HCT116 (cell line): ENCODE data around the gene TMEM175. TPM values are rescaled to one million over a fixed set of nuclear protein-coding genes. Genes with fewer than 3 reads are reported as not detected.

Experiments
- ATAC-seq: fragments of 200-7000 bp; cut with Tn5 transposase; 2 replicates; pipeline ENCODE4 v1.9.1; 2020; ENCODE audit warnings: mild to moderate bottlenecking, moderate library complexity
- BruUV-seq: library from RNA; stranded (reverse); fragments of 400-500 nt; replicated peaks from 2 replicates; lab custom pipeline; 2021; lab: Mats Ljungman, UMichigan
- CTCF ChIA-PET: fragments of 300-600 bp; sonication (Branson Sonifier 250); formaldehyde crosslinking; loops from one replicate; lab custom pipeline; 2021; ENCODE audit warnings: antibody characterized with exemption; lab: Charles Lee
- POLR2A ChIA-PET: fragments of 300-600, 350-600 bp; sonication (Branson Sonifier 250); formaldehyde crosslinking; loops from one replicate; lab custom pipeline; 2021; ENCODE audit warnings: antibody characterized with exemption; lab: Charles Lee
- RAD21 ChIA-PET, 2 experiments: fragments of 300-600 bp; sonication (Branson Sonifier 250); formaldehyde crosslinking; loops; one replicate each; lab custom pipeline; 2023; ENCODE audit warnings: low total read pairs in 2 of 2; ENCODE audit not compliant: uncharacterized antibody in 2 of 2, unreplicated experiment in 2 of 2, low non-redundant PET in 1 of 2; lab: Charles Lee
- DNase-seq: peaks from one replicate; pipeline ENCODE4 v3.0.0-alpha.2; 2010; ENCODE audit warnings: low read depth, low spot score
- H2AFZ ChIP-seq: fragments of 200-600 bp; shearing (Covaris generic), sonication (generic); 2 replicates; pipeline ENCODE4 v1.6.1; 2017; ENCODE audit warnings: low read depth, mixed run types, mixed read lengths, antibody characterized with exemption, low read length; ENCODE audit not compliant: poor library complexity, severe bottlenecking
- H3K27ac ChIP-seq: 2 replicates; pipeline ENCODE4 v1.5.1; 2012; ENCODE audit warnings: low read depth, low read length
- H3K27me3 ChIP-seq: fragments of 200-600 bp; sonication (generic); 2 replicates; pipeline ENCODE4 v1.6.1; 2016; ENCODE audit warnings: mixed run types, low read length, mixed read lengths; ENCODE audit not compliant: insufficient read depth
- H3K36me3 ChIP-seq, 2 experiments: fragments of 200-500 bp in 1 of 2; fragments of 200-600 bp in 1 of 2; sonication (Bioruptor generic) in 1 of 2; sonication (generic) in 1 of 2; 2 replicates each; pipeline versions ENCODE4 v1.5.1 to v1.6.1; 2014 to 2016; ENCODE audit warnings: low read length in 2 of 2, inconsistent platforms in 1 of 2, mixed read lengths in 1 of 2, mixed run types in 1 of 2; ENCODE audit not compliant: insufficient read depth in 2 of 2, control insufficient read depth in 1 of 2
- H3K4me1 ChIP-seq, 2 experiments: fragments of 200-600 bp in 1 of 2; sonication (generic) in 1 of 2; 2 replicates each; pipeline versions ENCODE4 v1.5.1 to v1.6.1; 2012 to 2017; ENCODE audit warnings: low read length in 2 of 2, inconsistent platforms in 1 of 2, mild to moderate bottlenecking in 1 of 2, mixed read lengths in 1 of 2, mixed run types in 1 of 2, moderate library complexity in 1 of 2; ENCODE audit not compliant: insufficient read depth in 2 of 2, control insufficient read depth in 1 of 2
- H3K4me2 ChIP-seq: fragments of 200-600 bp; sonication (generic); 2 replicates; pipeline ENCODE4 v1.6.1; 2017; ENCODE audit warnings: mixed run types, low read length, mixed read lengths
- H3K4me3 ChIP-seq, 2 experiments: fragments of 200-600 bp in 1 of 2; sonication (generic) in 1 of 2; replicated peaks in 1 of 2; 2 replicates each; pipeline ENCODE4 v1.5.1; 2011 to 2016; ENCODE audit warnings: low read length in 2 of 2, control low read depth in 1 of 2, low read depth in 1 of 2, mild to moderate bottlenecking in 1 of 2, mixed read lengths in 1 of 2, mixed run types in 1 of 2
- H3K79me2 ChIP-seq: fragments of 200-600 bp; sonication (generic); 2 replicates; pipeline ENCODE4 v1.6.1; 2017; ENCODE audit warnings: mild to moderate bottlenecking, mixed run types, low read length, moderate library complexity, mixed read lengths; ENCODE audit not compliant: insufficient read depth
- H3K9ac ChIP-seq: fragments of 200-600 bp; sonication (generic); 2 replicates; pipeline ENCODE4 v1.6.1; 2016; ENCODE audit warnings: low read length, mixed read lengths
- H3K9me2 ChIP-seq: fragments of 200-600 bp; sonication (generic), shearing (Covaris generic); 2 replicates; pipeline ENCODE4 v1.6.1; 2017; ENCODE audit warnings: mixed run types, mild to moderate bottlenecking, moderate library complexity; ENCODE audit not compliant: insufficient read depth
- H3K9me3 ChIP-seq, 2 experiments: fragments of 200-500 bp in 1 of 2; fragments of 200-600 bp in 1 of 2; sonication (Bioruptor generic) in 1 of 2; sonication (generic) in 1 of 2; 2 replicates each; pipeline ENCODE4 v1.6.1; 2014 to 2017; ENCODE audit warnings: low read length in 2 of 2, mixed read lengths in 2 of 2, inconsistent platforms in 1 of 2, low read depth in 1 of 2, mild to moderate bottlenecking in 1 of 2, mixed run types in 1 of 2, moderate library complexity in 1 of 2; ENCODE audit not compliant: control insufficient read depth in 1 of 2, insufficient read depth in 1 of 2
- H4K20me1 ChIP-seq: fragments of 200-600 bp; sonication (generic), shearing (Covaris generic); 2 replicates; pipeline ENCODE4 v1.6.1; 2017; ENCODE audit warnings: mixed run types, mild to moderate bottlenecking, moderate library complexity; ENCODE audit not compliant: insufficient read depth
- EGR1 ChIP-seq: IDR thresholded peaks from 2 replicates; pipeline ENCODE4 v1.6.1; 2012; ENCODE audit warnings: low read depth
- ELF1 ChIP-seq: IDR thresholded peaks from 2 replicates; pipeline ENCODE4 v1.6.1; 2012; ENCODE audit warnings: low read depth, borderline replicate concordance
- EZH2 ChIP-seq: fragments of 200-600 bp; sonication (generic); IDR thresholded peaks from 2 replicates; pipeline ENCODE4 v1.6.1; 2017; ENCODE audit warnings: antibody characterized with exemption, mixed run types
- EZH2phosphoT487 ChIP-seq: fragments of 200-600 bp; IDR thresholded peaks from 2 replicates; pipeline ENCODE4 v1.6.1; 2018; ENCODE audit warnings: antibody characterized with exemption, borderline replicate concordance
- FOSL1 ChIP-seq: IDR thresholded peaks from 2 replicates; pipeline ENCODE4 v1.6.1; 2012; ENCODE audit warnings: low read depth
- JUND ChIP-seq: IDR thresholded peaks from 2 replicates; pipeline ENCODE4 v1.6.1; 2012
- POLR2A ChIP-seq: IDR thresholded peaks from 2 replicates; pipeline ENCODE4 v1.7.0; 2011; ENCODE audit warnings: borderline replicate concordance; ENCODE audit not compliant: insufficient read depth, insufficient read length; ENCODE audit errors: extremely low read depth
- POLR2AphosphoS5 ChIP-seq: IDR thresholded peaks from 2 replicates; pipeline ENCODE4 v1.6.1; 2011; ENCODE audit warnings: mild to moderate bottlenecking, low read depth, low read length, moderate library complexity
- SIN3A ChIP-seq: IDR thresholded peaks from 2 replicates; pipeline ENCODE4 v1.6.1; 2012; ENCODE audit warnings: low read depth
- SP1 ChIP-seq: IDR thresholded peaks from 2 replicates; pipeline ENCODE4 v1.6.1; 2012; ENCODE audit warnings: low read depth
- SRF ChIP-seq: IDR thresholded peaks from 2 replicates; pipeline ENCODE4 v1.6.1; 2012; ENCODE audit warnings: low read depth
- YY1 ChIP-seq: IDR thresholded peaks from 2 replicates; pipeline ENCODE4 v1.6.1; 2011; ENCODE audit warnings: low read length, low read depth, moderate library complexity, mild to moderate bottlenecking; ENCODE audit not compliant: insufficient replicate concordance; ENCODE audit errors: extremely low read depth
- ZBTB33 ChIP-seq: IDR thresholded peaks from 2 replicates; pipeline ENCODE4 v1.6.1; 2011; ENCODE audit warnings: mild to moderate bottlenecking, low read length, moderate library complexity; ENCODE audit not compliant: insufficient replicate concordance; ENCODE audit errors: extremely low read depth
- ZFX ChIP-seq: fragments of 450-650 bp; IDR thresholded peaks from 2 replicates; pipeline ENCODE4 v1.6.1; 2017
- ZNF274 ChIP-seq: fragments of 200-500 bp; sonication (Bioruptor generic); IDR thresholded peaks from 2 replicates; pipeline ENCODE4 v1.6.1; 2014; ENCODE audit warnings: mild to moderate bottlenecking, low read depth, low read length, inconsistent platforms
- intact Hi-C: fragments of 100-400 bp; cut with micrococcal nuclease; formaldehyde crosslinking; loops from 2 replicates; pipeline ENCODE4 v1.10.0; 2022
- total RNA-seq: library from RNA; stranded (reverse); gene quantifications from one replicate; pipeline ENCODE4 v1.2.1, GENCODE V29; 2021; ENCODE audit not compliant: unreplicated experiment
- TF ChIP-seq, protein P1 (sequence below): IDR thresholded peaks from 2 replicates; pipeline ENCODE4 v1.6.1; 2012; ENCODE audit warnings: low read depth

TMEM175 gene
- total RNA-seq, 1 experiment from 2014 or later: 17.5 TPM

DNA sequence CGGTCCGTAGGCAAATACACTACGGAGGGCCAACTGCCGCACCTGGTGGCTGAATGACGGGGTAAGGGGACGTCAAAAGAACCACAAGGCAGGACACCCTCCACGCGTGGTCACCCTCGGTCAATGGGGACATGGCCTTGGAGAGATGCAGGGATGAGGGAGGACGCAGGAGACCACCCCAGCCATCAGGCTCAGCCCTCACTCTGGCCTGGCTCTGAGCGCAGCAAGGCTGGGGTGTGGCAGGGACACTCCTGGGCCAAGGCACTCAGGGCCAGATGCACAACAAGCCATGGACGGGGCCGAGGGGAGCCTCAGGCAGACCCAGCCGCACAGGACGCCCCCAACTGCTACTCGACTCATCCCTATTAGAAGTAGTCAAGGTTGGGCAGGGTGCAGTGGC lies 36.7 kb upstream of the TMEM175 start:
- no peak overlapping the region for H2AFZ ChIP-seq
- TF ChIP-seq SIN3A (no peak), ZFX (no peak), POLR2AphosphoS5 (no peak), EZH2phosphoT487 (no peak), YY1 (no peak), FOSL1 (no peak), EZH2 (no peak), ZBTB33 (no peak), JUND (no peak), SP1 (no peak), POLR2A (no peak), ELF1 (no peak), ZNF274 (no peak), EGR1 (no peak), SRF (no peak)
- TF ChIP-seq, protein P1, sequence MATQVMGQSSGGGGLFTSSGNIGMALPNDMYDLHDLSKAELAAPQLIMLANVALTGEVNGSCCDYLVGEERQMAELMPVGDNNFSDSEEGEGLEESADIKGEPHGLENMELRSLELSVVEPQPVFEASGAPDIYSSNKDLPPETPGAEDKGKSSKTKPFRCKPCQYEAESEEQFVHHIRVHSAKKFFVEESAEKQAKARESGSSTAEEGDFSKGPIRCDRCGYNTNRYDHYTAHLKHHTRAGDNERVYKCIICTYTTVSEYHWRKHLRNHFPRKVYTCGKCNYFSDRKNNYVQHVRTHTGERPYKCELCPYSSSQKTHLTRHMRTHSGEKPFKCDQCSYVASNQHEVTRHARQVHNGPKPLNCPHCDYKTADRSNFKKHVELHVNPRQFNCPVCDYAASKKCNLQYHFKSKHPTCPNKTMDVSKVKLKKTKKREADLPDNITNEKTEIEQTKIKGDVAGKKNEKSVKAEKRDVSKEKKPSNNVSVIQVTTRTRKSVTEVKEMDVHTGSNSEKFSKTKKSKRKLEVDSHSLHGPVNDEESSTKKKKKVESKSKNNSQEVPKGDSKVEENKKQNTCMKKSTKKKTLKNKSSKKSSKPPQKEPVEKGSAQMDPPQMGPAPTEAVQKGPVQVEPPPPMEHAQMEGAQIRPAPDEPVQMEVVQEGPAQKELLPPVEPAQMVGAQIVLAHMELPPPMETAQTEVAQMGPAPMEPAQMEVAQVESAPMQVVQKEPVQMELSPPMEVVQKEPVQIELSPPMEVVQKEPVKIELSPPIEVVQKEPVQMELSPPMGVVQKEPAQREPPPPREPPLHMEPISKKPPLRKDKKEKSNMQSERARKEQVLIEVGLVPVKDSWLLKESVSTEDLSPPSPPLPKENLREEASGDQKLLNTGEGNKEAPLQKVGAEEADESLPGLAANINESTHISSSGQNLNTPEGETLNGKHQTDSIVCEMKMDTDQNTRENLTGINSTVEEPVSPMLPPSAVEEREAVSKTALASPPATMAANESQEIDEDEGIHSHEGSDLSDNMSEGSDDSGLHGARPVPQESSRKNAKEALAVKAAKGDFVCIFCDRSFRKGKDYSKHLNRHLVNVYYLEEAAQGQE: no peak
- no peaks in the 10 kb centered on the region for H3K9me2 ChIP-seq
- RAD21 ChIA-PET: no interaction called here
- no peak for DNase-seq
- no peaks in the 10 kb centered on the region for H3K27me3 ChIP-seq
- ATAC-seq: no peak
- intact Hi-C loops: no loop called here
- CTCF ChIA-PET: no interaction called here
- POLR2A ChIA-PET: no interaction called here
- no peaks in the 10 kb centered on the region for H4K20me1 ChIP-seq
- peaks cover 10% of the 10 kb centered on the region; the same call in 1 of the 2 replicates for H3K79me2 ChIP-seq
- no peak overlapping the region for H3K9ac ChIP-seq
- no peak overlapping the region for H3K4me2 ChIP-seq
- no peaks in the 10 kb centered on the region for H3K9me3 ChIP-seq
- peaks cover 2% of the 10 kb centered on the region in 2 experiments; a peak in 3 of 4 replicates for H3K36me3 ChIP-seq
- no peaks in the 10 kb centered on the region for H3K4me1 ChIP-seq
- BruUV-seq: no TSS peak
- H3K4me3 ChIP-seq: no peak overlapping the region
- no peak overlapping the region for H3K27ac ChIP-seq
